A673 (cell line): ENCODE measurements around the gene OPN1SW. TPM values are rescaled to one million over a fixed set of nuclear protein-coding genes. Genes with fewer than 3 reads are reported as not detected.

ENCODE experiments used
- BruUV-seq: library from RNA; stranded (reverse); fragments of 400-500 nt; replicated peaks from 2 replicates; lab custom pipeline; 2021; lab: Mats Ljungman, UMichigan
- CTCF ChIA-PET: fragments of 300-600 bp; sonication (Branson Sonifier 250); formaldehyde crosslinking; loops from one replicate; lab custom pipeline; 2022; ENCODE audit warnings: antibody characterized with exemption; lab: Charles Lee
- POLR2A ChIA-PET: fragments of 300-600 bp; sonication (Branson Sonifier 250); formaldehyde crosslinking; loops from one replicate; lab custom pipeline; 2022; ENCODE audit warnings: antibody characterized with exemption; ENCODE audit not compliant: low non-redundant PET; lab: Charles Lee
- DNase-seq: peaks from one replicate; pipeline ENCODE4 v3.0.0-alpha.2; 2015; ENCODE audit warnings: low spot score
- H3K27ac ChIP-seq: fragments of 200-600 bp; sonication (generic); 2 replicates; pipeline ENCODE4 v1.5.1; 2016; ENCODE audit warnings: mixed run types, low read depth, mild to moderate bottlenecking, mixed read lengths, antibody characterized with exemption, low read length; ENCODE audit not compliant: poor library complexity, severe bottlenecking
- H3K27me3 ChIP-seq: fragments of 200-600 bp; sonication (generic); replicated peaks from 2 replicates; pipeline ENCODE4 v1.6.1; 2017; ENCODE audit warnings: mixed run types, low read depth, mild to moderate bottlenecking, mixed read lengths, antibody characterized with exemption, low read length; ENCODE audit not compliant: insufficient read depth, poor library complexity
- H3K36me3 ChIP-seq: fragments of 200-600 bp; sonication (generic); 2 replicates; pipeline ENCODE4 v1.6.1; 2016; ENCODE audit warnings: mixed run types, mild to moderate bottlenecking, mixed read lengths, antibody characterized with exemption, low read length; ENCODE audit not compliant: insufficient read depth, poor library complexity, severe bottlenecking
- H3K4me1 ChIP-seq: fragments of 200-600 bp; sonication (generic); 2 replicates; pipeline ENCODE4 v1.6.1; 2017; ENCODE audit warnings: mixed run types, mild to moderate bottlenecking, mixed read lengths, antibody characterized with exemption, low read length; ENCODE audit not compliant: insufficient read depth, poor library complexity, severe bottlenecking
- H3K4me3 ChIP-seq: fragments of 200-600 bp; sonication (generic); 2 replicates; pipeline ENCODE4 v1.5.1; 2016; ENCODE audit warnings: low read depth, mixed run types, mild to moderate bottlenecking, mixed read lengths, low read length; ENCODE audit not compliant: poor library complexity, severe bottlenecking
- H3K9me3 ChIP-seq: fragments of 200-600 bp; sonication (generic); 2 replicates; pipeline ENCODE4 v1.6.1; 2016; ENCODE audit warnings: mixed run types, low read depth, mild to moderate bottlenecking, mixed read lengths, antibody characterized with exemption, low read length; ENCODE audit not compliant: poor library complexity, severe bottlenecking
- EZH2 ChIP-seq: fragments of 200-600 bp; sonication (generic); IDR thresholded peaks from 2 replicates; pipeline ENCODE4 v1.6.1; 2017; ENCODE audit warnings: borderline replicate concordance, low read depth, mild to moderate bottlenecking, mixed read lengths, antibody characterized with exemption, low read length; ENCODE audit not compliant: poor library complexity, severe bottlenecking
- intact Hi-C: fragments of 100-400 bp; cut with micrococcal nuclease; formaldehyde crosslinking; loops from one replicate; pipeline ENCODE4 v1.10.0; 2022; ENCODE audit not compliant: unreplicated experiment
- total RNA-seq: library from RNA; stranded (reverse); gene quantifications from 2 replicates; pipeline ENCODE4 v1.2.3, GENCODE V29; 2021
- TF ChIP-seq, protein P1 (sequence below): fragments of 300-800, 200-600 bp; sonication (generic); conservative IDR thresholded peaks from 2 replicates; pipeline ENCODE4 v1.5.1; 2017; ENCODE audit warnings: low read depth, mild to moderate bottlenecking, antibody characterized with exemption, low read length, moderate library complexity, mixed read lengths

The OPN1SW gene
- total RNA-seq, 1 experiment from 2014 or later, result not detected

DNA sequence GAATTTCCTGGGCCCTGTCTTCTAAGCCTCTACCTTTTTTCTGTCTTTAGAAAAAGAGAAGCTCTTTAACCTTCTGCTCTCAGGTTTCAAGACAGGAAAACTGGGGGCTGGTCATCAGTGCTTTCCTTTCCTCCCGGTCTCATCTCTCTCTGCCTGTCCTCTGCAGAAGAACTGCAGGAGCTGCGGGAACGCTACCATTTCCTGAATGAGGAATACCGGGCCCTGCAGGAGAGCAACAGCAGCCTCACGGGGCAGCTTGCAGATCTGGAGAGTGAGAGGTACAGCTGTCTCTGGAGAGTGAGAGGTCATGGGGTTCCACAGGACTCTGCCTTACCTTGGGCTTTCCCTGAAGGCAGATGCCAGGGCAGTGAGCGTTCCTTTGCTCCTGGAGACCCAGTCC, 28.9 kb upstream of the OPN1SW start:
- TF ChIP-seq, protein P1, sequence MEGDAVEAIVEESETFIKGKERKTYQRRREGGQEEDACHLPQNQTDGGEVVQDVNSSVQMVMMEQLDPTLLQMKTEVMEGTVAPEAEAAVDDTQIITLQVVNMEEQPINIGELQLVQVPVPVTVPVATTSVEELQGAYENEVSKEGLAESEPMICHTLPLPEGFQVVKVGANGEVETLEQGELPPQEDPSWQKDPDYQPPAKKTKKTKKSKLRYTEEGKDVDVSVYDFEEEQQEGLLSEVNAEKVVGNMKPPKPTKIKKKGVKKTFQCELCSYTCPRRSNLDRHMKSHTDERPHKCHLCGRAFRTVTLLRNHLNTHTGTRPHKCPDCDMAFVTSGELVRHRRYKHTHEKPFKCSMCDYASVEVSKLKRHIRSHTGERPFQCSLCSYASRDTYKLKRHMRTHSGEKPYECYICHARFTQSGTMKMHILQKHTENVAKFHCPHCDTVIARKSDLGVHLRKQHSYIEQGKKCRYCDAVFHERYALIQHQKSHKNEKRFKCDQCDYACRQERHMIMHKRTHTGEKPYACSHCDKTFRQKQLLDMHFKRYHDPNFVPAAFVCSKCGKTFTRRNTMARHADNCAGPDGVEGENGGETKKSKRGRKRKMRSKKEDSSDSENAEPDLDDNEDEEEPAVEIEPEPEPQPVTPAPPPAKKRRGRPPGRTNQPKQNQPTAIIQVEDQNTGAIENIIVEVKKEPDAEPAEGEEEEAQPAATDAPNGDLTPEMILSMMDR, result no peak
- TF ChIP-seq EZH2, result no peak
- Histone ChIP-seq H3K27me3 (no peaks in the 10 kb centered on the region), H3K4me1 (no peaks in the 10 kb centered on the region), H3K36me3 (no peaks in the 10 kb centered on the region), H3K27ac (no peak overlapping the region), H3K9me3 (no peaks in the 10 kb centered on the region), H3K4me3 (no peak overlapping the region)
- POLR2A ChIA-PET, result no interaction called here
- BruUV-seq, result no TSS peak
- CTCF ChIA-PET, result no interaction called here
- DNase-seq, result no peak
- intact Hi-C loops, result no loop called here

GRCh38 chr7:128801667-128802418, 26.2 kb upstream of the OPN1SW start:
- no peaks in the 10 kb centered on the region for H3K36me3 ChIP-seq
- no peak overlapping the region for H3K27ac ChIP-seq
- no peak for DNase-seq
- BruUV-seq, result no TSS peak
- H3K4me3 ChIP-seq, result no peak overlapping the region
- no peaks in the 10 kb centered on the region for H3K4me1 ChIP-seq
- TF ChIP-seq EZH2, result no peak
- TF ChIP-seq, protein P1, result no peak
- H3K27me3 ChIP-seq, result no peaks in the 10 kb centered on the region
- ChIA-PET CTCF (interaction anchor here (0.6 kb wide), 1 partner anchor 197 kb away, joined by 6 read pairs; no protein-coding TSS in a partner anchor), POLR2A (no interaction called here)
- intact Hi-C loops, result no loop called here
- H3K9me3 ChIP-seq, result no peaks in the 10 kb centered on the region

DNA sequence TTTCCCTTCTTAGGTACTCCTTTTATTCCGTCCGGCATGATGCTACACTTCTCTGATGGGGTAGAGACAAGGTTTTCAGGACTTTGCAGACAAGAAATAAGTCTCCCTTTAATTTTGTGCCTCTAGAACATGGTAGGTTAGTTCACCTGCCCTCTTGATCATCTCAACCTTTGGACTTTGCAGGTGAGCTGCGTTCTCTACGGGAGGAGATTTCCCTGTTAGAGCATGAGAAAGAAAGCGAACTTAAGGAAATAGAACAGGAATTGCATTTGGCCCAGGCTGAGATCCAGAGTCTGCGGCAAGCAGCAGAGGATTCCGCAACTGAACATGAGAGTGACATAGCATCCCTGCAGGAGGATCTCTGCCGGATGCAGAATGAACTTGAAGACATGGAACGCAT, 25.4 kb upstream of the OPN1SW start:
- CTCF ChIA-PET, result no interaction called here
- TF ChIP-seq EZH2, result no peak
- TF ChIP-seq, protein P1, result no peak
- POLR2A ChIA-PET, result no interaction called here

More for the DNA sequence above, 25.4 kb upstream of the OPN1SW start:
- intact Hi-C loops, result no loop called here
- no peaks in the 10 kb centered on the region for H3K36me3 ChIP-seq
- H3K4me1 ChIP-seq, result no peaks in the 10 kb centered on the region
- no peaks in the 10 kb centered on the region for H3K9me3 ChIP-seq
- no peaks in the 10 kb centered on the region for H3K27me3 ChIP-seq
- no peak overlapping the region for H3K4me3 ChIP-seq
- BruUV-seq, result no TSS peak
- DNase-seq, result no peak
- no peak overlapping the region for H3K27ac ChIP-seq
